ENCODE results near the gene PSMA8.
"Not testable (repeated sequence)": the region's sequence is repeated elsewhere in the genome, so short reads cannot be mapped to it uniquely, and the experiment has no call there.

PSMA8 gene

GRCh38 chr18:26133652-26134051, at the start of gene PSMA8:
Gene PSMA8 (plus strand): TSS chr18:26133869. CDS start chr18:26133966, 97 bp downstream.
- DNase-seq, result no peak

DNA sequence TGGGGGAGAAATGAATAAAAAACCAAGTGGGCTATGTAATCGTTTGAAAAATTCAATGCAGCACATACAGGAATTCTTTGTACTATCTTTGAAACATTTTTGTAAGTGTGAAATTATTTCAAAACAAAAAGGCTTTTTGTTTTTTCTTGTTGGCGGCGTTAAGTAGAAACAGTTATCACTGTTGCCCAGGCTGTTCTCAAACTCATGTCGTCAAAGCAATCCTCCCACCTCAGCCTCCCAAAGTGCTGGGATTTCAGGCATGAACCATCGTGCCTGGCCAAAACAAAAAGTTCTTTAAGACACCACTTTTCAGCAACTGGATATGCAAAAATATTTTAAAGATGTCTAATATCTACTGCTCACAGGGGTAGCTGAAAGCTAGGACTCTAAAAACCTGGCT, 48.6 kb upstream of the PSMA8 start:
- DNase-seq, result no peak

GRCh38 chr18:26086959-26087358, 46.7 kb upstream of the PSMA8 start:
- no peak for DNase-seq

GRCh38 chr18:26088487-26088886, 45.2 kb upstream of the PSMA8 start:
- DNase-seq, result no peak

DNA sequence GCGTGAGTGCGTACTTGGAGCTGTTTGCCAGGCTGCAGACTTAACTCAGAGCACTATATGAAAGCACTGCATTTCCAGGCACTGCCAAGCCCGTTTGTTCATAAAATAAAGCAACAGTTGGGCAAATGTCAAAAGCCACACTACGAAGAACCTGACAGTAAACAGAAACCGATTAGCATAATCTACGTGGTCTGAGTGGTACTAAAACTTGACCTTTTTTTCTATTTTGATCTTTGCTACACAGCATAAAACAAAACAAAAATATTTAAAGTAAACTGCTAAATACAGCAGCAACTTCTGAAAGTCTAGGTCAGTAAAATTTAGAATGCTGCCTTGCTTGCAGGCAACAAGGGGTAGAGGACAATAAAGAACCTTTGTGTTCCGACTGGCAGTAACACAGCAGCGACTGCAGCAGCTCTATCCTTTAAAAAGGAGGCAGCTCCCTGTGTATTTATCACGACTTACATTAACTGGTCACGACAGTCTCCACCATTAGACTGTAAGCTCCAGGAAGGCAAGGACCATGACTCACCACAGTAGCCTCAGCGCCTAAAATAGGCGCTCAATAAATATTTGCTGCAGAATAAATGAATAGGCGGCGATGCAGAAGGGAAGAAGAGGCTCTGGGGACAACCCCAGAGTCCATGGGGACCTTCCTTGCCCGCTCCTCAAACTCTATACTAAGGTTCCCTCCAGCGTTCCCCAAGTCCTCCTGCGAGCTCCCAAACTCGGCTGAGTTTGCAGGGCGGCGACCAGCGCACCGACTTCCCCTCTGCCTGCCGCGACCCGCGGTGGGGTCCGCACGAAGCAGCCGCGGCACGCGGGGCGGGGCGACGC, 44.2 kb upstream of the PSMA8 start:
- DNase-seq, result peak; percentile 44

- peak; percentile 54 for DNase-seq
These were observed 43.3 kb upstream of the PSMA8 start, which contains the start of gene SS18 for GRCh38 chr18:26090130-26091046. Gene SS18 (minus strand): TSS chr18:26090613. CDS start chr18:26090569, 44 bp downstream.

DNA sequence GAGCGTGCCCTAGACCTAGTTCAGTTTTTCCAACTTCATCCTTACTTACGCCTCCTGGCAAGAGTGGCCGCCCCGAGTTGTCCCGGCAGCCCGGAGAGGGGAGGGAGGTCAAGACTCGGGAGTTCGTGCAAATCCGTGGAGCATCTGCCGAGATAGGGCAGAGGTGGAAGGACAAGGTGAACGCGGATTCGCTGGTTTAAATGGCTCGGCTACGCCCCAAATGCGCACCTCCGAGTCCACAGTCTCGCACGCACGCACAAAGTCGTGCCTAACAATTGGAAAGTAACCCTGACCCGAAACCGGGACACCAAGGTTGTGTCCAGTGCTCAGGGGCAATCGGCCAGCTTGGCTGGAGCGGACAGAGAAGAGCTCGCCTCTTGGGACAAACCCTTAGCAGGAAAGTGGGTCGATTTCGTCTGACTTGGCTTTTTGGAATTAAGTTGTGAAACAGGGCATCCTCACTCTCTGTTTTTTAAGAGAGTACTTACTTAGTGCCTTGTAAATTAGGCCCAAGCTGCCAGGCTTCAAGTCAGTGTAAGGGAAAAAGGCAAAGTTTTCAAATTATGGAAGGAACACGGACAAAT, 42.5 kb upstream of the PSMA8 start:
- no peak for DNase-seq

DNA sequence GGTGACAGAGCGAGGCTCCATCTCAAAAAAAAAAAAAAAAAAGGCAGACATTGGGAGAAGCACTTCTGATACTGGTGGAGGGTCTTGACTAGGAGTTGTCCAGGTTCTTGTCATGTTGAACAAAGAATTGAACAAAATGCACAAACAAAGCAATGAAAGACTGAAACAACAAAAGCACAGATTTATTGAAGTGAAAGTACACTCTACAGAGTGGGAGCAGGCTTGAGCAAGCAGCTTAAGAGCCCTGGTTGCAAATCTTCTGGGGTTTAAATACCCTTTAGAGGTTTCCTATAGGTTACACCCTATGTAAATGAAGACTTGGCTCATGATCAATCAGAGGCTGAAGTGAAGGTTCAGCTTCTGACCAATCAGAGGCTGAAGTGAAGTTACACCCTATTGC, 36.8 kb upstream of the PSMA8 start:
- DNase-seq, result no peak

- DNase-seq, result no peak
These were observed 36.1 kb upstream of the PSMA8 start for GRCh38 chr18:26097563-26097962.

- no peak for DNase-seq
These were observed 30.1 kb upstream of the PSMA8 start for GRCh38 chr18:26103579-26103978.

DNA sequence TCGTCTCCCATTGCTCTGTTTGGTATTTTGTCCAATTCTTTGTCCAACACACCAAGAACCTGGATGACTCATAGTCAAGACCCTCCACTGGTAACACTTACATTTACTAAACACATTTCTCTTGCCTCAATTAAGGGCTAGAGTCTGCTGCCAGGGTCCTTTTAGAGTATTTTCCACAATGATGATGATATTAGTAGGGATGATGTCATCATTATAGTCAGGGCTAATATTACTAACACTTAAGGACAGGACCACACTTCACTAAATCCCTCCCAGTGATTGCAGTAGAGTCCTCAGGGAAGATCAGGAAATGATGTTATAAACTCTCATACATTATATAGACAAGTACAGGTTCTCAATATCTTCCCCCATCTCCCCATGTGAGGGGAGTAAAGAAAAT, 29.6 kb upstream of the PSMA8 start:
- DNase-seq, result no peak

DNA sequence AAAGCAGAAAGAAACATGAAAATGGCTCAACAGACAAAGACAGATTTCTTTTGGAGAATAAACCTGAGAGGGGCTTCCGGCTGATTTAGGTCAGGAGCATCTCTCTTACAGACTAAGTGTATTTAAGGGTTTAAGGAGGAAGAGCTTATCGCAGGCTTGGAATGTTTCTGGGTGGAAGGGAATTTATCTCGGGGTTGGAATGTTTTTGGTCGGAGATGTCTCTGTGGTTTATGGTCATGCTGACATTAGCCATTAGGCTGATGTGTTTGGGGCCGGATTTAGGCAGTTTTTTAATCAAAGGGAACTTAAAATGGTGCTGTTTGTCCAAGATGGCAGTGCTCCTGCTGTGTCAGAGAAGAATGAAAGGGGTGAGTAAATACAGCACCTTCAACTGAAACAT, 14.4 kb upstream of the PSMA8 start:
- DNase-seq, result no peak

DNA sequence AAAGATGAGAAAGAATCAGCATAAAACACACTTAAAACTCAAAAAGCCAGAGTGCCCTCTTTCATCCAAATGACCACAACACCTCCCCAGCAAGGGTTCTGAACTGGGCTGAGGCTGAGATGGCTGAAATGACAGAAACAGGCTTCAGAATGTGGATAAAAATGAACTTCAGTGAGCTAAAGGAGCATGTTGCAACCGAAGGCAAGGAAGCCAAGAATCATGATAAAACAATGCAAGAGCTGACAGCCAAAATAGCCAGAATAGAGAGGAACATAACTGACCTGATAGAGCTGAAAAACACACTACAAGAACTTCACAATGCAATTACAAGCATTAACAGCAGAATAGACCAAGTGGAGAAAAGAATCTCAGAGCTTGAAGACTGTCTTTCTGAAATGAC, 12.2 kb upstream of the PSMA8 start:
- no peak for DNase-seq

GRCh38 chr18:26121994-26122393, 11.7 kb upstream of the PSMA8 start:
- not testable (repeated sequence) for DNase-seq

DNA sequence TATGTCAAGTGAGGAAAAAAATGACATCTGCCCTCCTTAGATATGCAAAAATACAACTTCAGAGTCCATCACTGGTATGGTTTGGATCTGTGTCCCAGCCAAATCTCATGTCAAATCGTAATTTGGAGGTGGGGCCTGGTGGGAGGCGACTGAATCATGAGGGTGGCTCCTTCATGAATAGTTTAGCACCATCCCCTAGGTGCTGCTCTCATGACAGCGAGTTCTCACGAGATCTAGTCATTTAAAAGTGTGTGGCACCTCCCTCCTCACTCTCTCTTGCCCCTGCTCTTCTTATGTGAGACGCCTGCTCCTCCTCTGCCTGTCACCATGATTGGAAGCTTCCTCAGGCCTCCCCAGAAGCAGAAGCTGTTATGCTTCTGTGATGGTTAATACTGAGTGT, 5.9 kb upstream of the PSMA8 start:
- DNase-seq, result no peak

DNA sequence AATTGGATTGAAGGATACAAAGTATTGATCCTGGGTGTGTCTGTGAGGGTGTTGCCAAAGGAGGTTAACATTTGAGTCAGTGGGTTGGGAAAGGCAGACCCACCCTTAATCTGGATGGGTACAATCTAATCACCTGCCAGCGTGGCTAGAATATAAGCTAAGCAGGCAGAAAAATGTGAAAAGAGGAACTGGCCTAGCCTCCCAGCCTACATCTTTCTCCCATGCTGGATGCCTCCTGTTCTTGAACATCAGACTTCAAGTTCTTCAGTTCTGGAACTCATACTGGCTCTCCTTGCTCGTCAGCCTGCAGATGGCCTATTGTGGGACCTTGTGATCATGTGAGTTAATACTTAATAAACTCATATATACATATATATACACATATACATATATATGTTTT, 5.5 kb upstream of the PSMA8 start:
- not testable (repeated sequence) for DNase-seq

DNA sequence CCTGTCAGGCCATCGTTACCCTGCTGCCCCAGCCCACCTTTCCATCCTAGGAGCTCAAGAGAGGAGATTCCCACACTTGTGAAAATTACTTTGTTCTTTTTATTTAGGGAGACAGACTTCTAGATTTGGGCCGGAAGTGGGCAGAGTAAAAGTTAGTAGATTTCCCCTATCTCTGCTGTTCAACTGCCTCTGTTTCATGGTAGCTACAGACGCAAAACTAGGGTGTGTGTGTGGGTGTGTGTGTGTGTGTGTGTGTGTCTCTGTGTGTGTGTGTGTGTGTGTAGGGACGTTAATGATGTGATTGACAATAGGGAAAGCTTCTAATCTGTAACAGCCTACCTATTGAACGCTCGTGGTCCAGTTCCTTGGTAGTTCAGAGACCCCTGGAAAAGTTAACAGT, 438 bp downstream of the PSMA8 start:
- DNase-seq, result no peak

GRCh38 chr18:26135548-26135947, 1.9 kb downstream of the PSMA8 start:
- DNase-seq, result no peak

DNA sequence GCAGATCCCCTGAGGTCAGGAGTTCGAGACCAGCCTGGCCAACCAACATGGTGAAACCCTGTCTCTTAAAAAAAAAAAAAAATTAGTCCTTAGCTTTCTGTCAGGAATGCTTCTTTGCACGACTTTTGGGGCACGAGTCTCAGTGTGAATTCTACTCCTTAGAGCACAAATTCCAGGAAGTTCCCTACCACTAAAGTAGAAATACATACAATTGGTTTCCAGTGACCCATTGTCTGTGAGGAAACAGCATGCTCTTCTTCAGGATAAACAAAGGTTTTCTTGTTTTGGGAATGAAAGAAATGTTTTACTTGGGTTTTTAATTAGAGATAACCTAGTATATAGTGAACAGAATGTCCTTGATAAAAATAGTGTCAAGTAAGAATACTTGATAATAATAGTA, 23.7 kb downstream of the PSMA8 start:
- no peak for DNase-seq

GRCh38 chr18:26159353-26159752, 25.7 kb downstream of the PSMA8 start:
- no peak for DNase-seq

DNA sequence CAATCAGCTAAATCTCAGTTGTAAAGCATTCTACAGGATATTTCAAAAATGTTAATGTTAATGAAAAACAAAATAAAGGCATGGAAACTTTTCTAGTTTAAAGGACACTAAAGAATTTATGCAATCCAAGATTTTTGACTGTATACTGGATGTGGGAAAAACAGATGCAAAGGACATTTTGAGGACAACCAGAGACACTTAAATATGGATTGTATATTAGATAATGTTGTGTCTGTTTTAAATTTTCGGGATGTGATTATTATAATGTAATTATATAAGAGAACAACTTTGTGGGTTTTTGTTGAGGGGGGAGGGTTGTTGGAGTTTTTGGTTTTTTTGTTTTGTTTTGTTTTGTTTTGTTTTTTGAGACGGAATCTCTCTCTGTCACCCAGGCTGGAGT, 30.9 kb downstream of the PSMA8 start:
- DNase-seq, result no peak

DNA sequence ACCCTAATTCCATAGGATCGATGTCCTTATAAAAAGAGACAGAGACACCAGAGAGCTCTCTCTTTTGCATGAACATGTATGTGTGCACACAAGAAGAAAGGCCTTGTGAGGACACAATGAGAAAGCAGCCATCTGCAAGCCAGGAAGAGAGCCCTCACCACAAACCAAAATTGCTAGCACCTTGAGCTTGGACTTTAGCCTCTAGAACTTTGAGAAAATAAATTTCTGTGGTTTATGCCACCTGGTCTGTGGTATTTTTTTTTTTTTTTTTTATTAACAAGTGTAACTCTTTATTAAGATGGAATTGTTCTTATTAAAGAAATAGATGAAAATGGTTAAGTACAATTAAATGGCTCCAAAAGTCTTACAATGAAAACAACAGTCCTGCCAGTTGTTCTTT, 33.9 kb downstream of the PSMA8 start:
- not testable (repeated sequence) for DNase-seq

DNA sequence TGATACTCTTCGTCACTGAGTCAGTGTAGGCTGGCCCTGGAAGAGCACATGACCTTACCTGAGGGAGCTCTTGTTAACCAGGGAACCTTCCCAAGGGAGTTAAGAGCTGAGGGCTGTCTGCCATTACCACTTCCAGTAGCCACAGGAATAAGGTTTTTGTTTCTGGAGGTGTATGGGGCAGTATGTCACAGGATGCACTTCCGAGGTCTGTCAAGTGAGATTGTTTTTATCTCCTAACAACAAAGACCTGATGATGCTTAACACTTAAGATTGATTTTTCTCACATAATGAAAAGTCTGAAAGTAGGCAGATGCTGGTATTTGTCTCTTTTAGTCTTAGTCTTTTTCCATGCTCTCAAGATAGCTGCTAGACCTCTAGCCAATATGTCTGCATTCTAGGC, 41.8 kb downstream of the PSMA8 start:
- no peak for DNase-seq

DNA sequence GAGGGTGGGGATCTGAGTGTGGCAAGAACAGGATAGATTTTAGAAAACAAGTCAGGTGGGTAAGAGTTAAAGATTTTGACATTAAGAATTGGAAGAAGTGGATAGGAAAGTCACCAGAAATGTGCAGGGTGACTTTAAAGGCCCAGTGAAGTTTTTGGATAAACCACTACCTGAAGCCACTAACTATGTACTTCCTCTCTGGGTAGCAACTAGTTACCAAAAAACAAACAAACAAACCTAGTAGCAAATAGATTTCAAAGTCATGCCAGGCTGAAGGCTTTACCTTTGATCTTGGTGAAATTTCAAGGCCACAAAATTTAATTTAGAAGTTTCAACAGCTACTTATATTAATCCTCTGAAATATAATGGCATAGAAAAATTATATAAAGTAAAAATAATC, 42.5 kb downstream of the PSMA8 start:
- DNase-seq, result no peak

Measured in SIG-M5 (cell line).